ENCODE data around the gene NHSL1.

NHSL1 gene

GRCh38 chr6:138424004-138424904, 75.0 kb downstream of the NHSL1 start:
- no peak for DNase-seq

DNA sequence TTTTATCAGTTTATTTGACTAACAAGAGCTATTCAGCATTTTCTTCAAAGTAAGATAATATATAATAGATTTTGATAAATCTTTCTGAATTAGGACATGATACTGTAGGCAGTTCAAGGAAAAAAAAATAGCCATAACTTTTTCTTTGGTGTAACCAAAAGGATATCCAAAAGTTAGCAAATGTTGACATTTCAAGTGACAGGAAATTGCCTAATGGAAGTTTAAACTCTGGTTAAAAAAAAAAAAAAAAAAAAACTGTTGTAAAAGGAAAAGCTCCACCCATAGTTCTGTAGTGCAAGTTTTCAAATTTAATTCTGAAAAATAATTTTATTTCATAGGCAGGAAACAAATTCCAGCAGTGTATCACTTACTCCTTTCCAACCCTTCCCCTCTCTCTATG, 76.4 kb downstream of the NHSL1 start:
- DNase-seq = peak in 2 of 4 experiments; percentile 28 to 53

GRCh38 chr6:138421608-138422007, 77.7 kb downstream of the NHSL1 start:
- DNase-seq = no peak

GRCh38 chr6:138421089-138421488, 78.2 kb downstream of the NHSL1 start:
- DNase-seq = no peak

DNA sequence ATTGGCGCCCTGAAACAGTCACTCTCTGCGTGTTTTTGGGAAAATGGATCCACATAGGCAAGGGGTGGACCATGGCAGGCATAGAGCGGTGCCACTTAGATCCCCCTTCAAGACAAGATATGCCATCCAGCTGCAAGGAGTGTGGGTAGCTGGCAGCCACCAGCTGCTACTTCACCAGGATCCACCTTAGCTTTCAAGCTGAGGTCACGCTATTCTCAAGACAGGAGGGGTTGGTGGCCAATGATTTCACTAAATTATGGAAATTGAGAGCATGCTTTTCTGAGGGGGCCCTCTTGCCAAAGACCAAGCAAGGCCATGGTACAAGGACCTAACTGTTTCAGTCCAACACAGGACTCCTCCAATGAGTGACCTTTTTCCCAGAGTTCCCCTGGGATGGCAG, 78.9 kb downstream of the NHSL1 start:
- no peak for DNase-seq

DNA sequence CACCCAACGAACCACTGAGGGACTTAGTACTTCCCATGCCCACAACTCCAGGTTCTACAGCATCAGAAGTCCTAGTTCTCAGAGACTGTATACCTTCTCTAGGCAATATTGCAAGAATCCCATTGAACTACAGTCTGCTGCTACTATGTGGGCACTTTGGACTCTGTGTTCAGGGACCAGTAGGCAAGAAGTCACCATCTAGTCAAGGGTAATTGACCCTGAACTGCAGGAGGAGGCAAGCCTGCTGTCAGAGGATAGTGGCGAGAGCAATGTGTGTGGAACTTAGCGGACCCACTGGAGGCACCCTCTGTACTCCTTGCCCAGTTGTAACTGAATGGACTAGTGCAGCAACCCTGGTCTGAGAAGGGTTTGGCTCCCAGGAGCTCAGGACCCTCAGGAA, 79.5 kb downstream of the NHSL1 start:
- no peak for DNase-seq

- DNase-seq = no peak
These were observed 81.1 kb downstream of the NHSL1 start for GRCh38 chr6:138418118-138418742.

GRCh38 chr6:138417493-138418117, 81.7 kb downstream of the NHSL1 start:
- no peak for DNase-seq

- DNase-seq = no peak
These were observed 83.1 kb downstream of the NHSL1 start for GRCh38 chr6:138416206-138416605.

GRCh38 chr6:138415125-138415524, 84.2 kb downstream of the NHSL1 start:
- no peak for DNase-seq

DNA sequence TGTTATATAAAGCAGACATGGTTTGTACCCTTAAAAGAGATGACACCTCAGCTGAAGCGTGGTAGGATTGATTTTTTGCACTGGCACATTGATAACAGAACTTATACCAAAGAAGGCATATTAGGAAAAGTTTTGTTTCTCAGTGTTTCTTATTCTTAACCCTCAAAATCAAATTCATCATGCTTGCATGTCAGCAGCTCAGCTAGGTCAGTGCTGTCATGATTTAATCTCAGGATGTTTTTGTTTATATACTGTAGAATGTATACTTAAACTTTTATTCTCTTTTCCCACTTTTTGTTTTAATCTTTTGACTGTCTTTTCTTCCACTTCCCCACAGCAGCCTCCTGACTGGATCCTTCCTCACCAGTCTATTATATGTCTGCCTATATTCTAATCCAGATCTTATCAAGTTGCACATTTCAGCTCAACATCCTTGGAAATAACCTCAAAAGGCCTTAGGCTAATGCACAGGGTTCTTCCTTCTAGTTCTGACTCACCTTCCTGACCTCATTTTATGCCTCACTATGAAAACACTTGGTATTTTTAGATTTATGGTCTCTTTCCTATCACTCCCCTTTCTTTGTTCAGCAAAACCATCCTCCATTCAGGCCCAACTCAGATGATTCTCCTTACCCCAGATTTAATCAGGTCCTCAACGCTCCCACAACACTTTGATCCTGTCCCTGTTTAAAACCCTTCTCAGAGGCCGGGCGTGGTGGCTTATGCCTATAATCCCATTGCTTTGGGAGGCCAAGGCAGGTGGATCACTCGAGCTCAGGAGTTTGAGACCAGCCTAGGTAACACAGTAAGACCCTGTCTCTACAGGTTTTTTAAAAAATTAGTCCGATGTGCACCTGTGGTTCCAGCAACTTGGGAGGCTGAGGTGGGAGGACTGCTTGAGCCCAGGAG, 88.1 kb downstream of the NHSL1 start:
- peak in 2 of 4 experiments; percentile 34 to 49 for DNase-seq

- DNase-seq = peak; percentile 43 to 74 (median 66)
These were observed 89.1 kb downstream of the NHSL1 start for GRCh38 chr6:138410048-138410735.

DNA sequence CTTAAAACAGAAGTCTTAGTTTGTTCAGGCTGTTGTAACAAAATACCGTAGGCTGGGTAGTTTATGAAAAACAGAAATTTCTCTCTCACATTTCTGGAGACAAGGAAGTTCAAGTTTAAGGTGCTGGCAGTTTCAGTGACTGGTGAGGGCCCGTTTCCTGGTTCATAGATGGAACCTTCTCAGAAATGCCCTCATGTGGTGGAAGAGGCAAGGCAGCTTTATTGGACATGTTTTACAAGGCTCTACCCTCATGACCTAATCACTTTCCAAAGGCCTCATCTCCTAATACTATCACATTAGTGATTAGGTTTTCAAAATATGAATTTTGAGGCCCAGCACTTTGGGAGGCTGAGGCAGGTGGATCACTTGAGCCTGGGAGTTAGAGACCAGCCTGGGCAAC, 92.9 kb downstream of the NHSL1 start:
- peak in 3 of 4 experiments; percentile 38 to 42 (median 39) for DNase-seq

- no peak for DNase-seq
These were observed 93.4 kb downstream of the NHSL1 start for GRCh38 chr6:138405816-138406413.

GRCh38 chr6:138404666-138405337, 94.5 kb downstream of the NHSL1 start:
- DNase-seq = peak in 2 of 4 experiments; percentile 17 to 38

DNA sequence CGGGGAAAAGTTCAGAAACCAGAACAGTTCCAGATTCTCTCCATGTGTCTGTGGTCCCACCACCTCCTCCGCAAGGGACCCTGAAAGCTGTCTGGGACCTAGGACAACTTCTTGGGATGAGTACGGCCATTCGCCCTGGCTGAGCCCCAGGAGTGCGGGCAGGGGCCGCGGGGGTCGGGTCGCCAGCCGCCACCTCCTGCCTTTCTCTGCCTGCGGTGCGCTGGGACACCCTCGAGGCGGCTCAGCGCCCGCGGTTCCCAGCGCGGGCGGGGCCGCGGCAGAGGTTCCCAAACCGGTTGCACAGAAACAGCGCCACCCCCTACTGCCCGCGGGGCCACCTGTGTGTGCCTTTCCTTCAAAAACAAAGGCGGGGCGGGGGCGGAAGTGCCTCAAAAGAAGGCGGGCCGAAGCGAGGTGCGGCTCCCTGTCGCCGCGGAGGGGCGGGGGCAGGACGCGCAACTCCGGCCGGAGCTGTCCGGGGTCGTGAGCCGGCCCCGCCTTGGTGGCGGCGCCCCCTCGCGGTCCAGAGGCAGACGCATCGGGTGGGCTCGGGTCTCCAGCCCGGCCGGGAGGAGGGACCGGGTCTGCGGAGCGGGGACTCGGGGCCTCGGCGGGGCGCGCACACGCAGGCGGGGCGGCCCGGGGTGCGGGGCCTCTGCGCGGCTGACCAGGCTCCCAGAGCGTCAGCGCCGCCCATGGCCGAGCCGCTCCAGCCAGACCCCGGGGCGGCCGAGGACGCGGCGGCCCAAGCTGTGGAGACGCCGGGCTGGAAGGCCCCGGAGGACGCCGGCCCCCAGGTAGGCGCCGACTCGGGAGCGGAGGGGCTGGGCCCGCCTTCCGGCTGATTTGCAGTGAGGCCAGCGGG, 95.3 kb downstream of the NHSL1 start, which contains the start of gene HEBP2:
Gene HEBP2, plus strand, starts transcription at position 423 of the 865 bp plus-strand sequence. Its CDS starts 273 bp downstream, at position 696.
- peak; percentile 70 to 89 (median 80) for DNase-seq

DNA sequence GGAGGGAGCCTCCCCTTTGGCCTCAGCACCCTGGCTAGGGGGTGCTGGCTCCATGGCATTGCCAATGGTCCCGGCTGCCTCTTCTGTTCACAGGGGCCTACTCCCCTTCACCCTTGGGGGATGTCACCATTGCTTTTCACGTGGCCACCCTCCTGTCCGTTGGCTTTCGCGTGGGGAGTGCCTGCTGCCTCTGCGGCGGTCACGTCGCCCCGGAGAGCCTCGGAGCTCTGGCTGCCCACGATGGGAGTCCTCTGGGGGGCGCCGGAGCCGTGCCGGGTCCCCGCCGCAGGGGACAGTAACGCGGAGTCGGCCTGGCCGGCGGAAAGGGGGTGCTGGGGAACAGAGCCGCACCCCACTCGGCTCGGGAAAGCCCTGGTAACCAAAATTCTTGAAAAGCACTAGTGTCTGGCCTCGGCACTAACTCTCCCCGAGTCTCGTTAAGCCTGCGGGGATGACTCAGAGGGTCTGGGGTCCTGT, 95.9 kb downstream of the NHSL1 start:
- DNase-seq = peak; percentile 13 to 69 (median 44)

GRCh38 chr6:138402838-138403187, 96.5 kb downstream of the NHSL1 start:
- no peak for DNase-seq

Data from suppressor macrophage (primary cell).